Peyer's patch (tissue), 4 donors: ENCODE results near the gene MAP3K10.

ENCODE experiments used
- POLR2A ChIP-seq, 2 donors: fragments of 450-650 bp; IDR thresholded peaks; one replicate each; pipeline ENCODE4 v1.5.1; 2017; ENCODE audit warnings: antibody characterized with exemption in 2 of 2, mild to moderate bottlenecking in 2 of 2, moderate library complexity in 2 of 2
- TF ChIP-seq, protein P1 (sequence below), 6 experiments: fragments of 450-650 bp in 4 of 6; fragments of 200-600 bp in 2 of 6; sonication (generic) in 1 of 6; IDR thresholded peaks; one replicate each; pipeline ENCODE4 v1.5.1; 2017 to 2019; ENCODE audit warnings: antibody characterized with exemption in 6 of 6, mild to moderate bottlenecking in 3 of 6, moderate library complexity in 1 of 6

DNA sequence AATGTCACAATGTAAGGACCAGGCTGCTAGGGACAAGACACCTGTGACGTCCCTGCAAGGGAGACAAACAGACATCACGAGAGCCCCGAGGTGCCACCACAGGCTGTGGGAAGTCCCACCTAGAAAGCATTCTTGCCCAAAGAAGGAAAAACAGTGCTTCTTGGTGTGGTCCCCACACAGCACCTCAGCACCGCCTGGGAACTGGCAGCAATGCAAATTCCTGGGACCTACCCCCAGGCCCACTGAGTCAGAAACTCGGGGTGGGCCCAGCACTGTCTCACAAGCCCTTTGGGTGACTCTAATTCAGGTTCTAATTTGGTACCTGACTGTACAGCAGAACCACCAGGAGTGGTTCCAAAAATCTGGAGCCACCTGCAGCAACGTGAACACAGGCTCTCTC lies 49.1 kb downstream of the MAP3K10 start:
- TF ChIP-seq, protein P1, sequence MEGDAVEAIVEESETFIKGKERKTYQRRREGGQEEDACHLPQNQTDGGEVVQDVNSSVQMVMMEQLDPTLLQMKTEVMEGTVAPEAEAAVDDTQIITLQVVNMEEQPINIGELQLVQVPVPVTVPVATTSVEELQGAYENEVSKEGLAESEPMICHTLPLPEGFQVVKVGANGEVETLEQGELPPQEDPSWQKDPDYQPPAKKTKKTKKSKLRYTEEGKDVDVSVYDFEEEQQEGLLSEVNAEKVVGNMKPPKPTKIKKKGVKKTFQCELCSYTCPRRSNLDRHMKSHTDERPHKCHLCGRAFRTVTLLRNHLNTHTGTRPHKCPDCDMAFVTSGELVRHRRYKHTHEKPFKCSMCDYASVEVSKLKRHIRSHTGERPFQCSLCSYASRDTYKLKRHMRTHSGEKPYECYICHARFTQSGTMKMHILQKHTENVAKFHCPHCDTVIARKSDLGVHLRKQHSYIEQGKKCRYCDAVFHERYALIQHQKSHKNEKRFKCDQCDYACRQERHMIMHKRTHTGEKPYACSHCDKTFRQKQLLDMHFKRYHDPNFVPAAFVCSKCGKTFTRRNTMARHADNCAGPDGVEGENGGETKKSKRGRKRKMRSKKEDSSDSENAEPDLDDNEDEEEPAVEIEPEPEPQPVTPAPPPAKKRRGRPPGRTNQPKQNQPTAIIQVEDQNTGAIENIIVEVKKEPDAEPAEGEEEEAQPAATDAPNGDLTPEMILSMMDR (IDR thresholded peaks at IDR 0.05) = no peak
- TF ChIP-seq POLR2A (IDR thresholded peaks at IDR 0.05) = no peak
